LNCAP (cell line): ENCODE results near the gene KRT4.

Experiments
- TF ChIP-seq, protein P1 (sequence below): fragments of 450-650 bp; IDR thresholded peaks from 2 replicates; pipeline ENCODE4 v1.5.1; 2017; ENCODE audit warnings: mild to moderate bottlenecking

KRT4 gene

DNA sequence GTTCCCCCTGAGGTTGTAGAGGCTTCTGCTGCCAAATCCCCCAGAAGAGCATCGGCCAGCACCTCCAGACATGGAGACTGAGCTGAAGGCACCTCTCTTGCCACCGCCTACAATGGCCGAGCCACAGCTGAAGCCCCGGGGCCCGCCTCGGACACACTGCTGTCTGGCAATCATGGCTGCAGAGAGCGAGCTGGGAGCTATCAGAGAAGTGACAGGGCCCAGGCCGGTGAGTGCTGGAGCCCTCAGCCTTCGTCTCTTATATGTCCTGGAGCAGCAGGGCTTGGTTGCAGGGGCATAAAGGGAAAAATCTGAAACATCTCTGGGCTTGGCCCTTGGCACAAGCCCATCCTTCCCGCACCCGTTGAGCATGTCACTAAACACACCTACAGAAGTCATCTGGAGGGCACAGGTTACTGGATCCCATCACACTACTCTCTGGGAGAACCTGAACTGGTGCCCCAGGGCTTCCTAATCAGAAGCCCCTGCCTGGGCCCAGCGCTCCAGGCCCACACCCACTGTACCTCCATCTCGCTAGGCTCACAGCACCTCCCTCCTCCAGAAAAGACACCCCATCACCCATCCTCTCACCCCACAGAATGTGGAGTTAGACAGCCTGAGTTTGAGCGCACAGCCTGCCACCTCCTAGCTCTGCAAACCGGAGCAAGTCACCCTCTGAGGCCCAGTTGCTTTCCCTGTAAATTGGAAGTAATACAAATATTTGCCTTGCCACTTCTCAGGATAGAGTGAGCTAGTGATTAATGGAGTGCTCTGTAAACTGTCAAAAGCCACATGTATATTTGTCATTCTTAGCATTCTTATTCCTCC lies at the start of gene KRT4:
Gene KRT4, minus strand, starts transcription at position 232 of the 825 bp plus-strand sequence. Its CDS starts 58 bp downstream, at position 174.
- TF ChIP-seq, protein P1, sequence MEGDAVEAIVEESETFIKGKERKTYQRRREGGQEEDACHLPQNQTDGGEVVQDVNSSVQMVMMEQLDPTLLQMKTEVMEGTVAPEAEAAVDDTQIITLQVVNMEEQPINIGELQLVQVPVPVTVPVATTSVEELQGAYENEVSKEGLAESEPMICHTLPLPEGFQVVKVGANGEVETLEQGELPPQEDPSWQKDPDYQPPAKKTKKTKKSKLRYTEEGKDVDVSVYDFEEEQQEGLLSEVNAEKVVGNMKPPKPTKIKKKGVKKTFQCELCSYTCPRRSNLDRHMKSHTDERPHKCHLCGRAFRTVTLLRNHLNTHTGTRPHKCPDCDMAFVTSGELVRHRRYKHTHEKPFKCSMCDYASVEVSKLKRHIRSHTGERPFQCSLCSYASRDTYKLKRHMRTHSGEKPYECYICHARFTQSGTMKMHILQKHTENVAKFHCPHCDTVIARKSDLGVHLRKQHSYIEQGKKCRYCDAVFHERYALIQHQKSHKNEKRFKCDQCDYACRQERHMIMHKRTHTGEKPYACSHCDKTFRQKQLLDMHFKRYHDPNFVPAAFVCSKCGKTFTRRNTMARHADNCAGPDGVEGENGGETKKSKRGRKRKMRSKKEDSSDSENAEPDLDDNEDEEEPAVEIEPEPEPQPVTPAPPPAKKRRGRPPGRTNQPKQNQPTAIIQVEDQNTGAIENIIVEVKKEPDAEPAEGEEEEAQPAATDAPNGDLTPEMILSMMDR, result no peak

DNA sequence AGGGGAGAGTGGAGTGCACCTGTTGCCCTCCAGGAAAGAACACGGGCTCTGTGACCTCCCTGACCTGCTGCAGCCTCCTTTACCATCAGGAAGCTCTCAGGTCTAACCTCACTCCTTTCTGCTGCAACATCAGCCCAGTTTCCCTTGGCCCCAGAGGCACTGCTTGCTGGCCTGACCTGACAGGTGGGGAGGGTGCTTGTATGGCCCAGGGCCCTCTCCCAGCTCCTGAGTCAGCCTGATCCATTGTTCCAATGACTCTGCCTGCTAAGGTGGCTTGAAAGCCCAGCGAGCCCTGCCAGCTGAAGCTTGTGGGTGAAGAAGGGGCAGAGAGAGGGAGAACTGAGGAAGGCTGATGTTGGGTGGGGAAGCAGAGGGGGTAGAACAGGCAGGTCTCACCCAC lies 48.1 kb upstream of the KRT4 start:
- TF ChIP-seq, protein P1, result no peak

- TF ChIP-seq, protein P1, result no peak
These were observed 47.6 kb upstream of the KRT4 start for GRCh38 chr12:52861511-52861910.

GRCh38 chr12:52860102-52860823 lies 46.3 kb upstream of the KRT4 start:
- TF ChIP-seq, protein P1, result no peak

- TF ChIP-seq, protein P1, result no peak
These were observed 43.6 kb upstream of the KRT4 start for GRCh38 chr12:52857500-52857899.

GRCh38 chr12:52856787-52857186 lies 42.9 kb upstream of the KRT4 start:
- TF ChIP-seq, protein P1, result no peak

GRCh38 chr12:52851787-52852186 lies 37.9 kb upstream of the KRT4 start:
- TF ChIP-seq, protein P1, result no peak
